GM12865 (cell line): ENCODE measurements around the gene GRK5.
"Not testable (repeated sequence)": the region's sequence is repeated elsewhere in the genome, so short reads cannot be mapped to it uniquely, and the experiment has no call there.

Experiments used
- DNase-seq: peaks from one replicate; pipeline ENCODE4 v3.0.0; 2010; ENCODE audit warnings: low read depth
- H3K4me3 ChIP-seq: 2 replicates; pipeline ENCODE4 v1.5.1; 2011; ENCODE audit warnings: mild to moderate bottlenecking, low read depth, low read length, control low read depth
- TF ChIP-seq, protein P1 (sequence below): IDR thresholded peaks from 2 replicates; pipeline ENCODE4 v1.5.1; 2011; ENCODE audit warnings: low read length, control low read depth, low read depth, inconsistent platforms; ENCODE audit not compliant: insufficient read depth; ENCODE audit errors: missing control alignments

Gene GRK5

DNA sequence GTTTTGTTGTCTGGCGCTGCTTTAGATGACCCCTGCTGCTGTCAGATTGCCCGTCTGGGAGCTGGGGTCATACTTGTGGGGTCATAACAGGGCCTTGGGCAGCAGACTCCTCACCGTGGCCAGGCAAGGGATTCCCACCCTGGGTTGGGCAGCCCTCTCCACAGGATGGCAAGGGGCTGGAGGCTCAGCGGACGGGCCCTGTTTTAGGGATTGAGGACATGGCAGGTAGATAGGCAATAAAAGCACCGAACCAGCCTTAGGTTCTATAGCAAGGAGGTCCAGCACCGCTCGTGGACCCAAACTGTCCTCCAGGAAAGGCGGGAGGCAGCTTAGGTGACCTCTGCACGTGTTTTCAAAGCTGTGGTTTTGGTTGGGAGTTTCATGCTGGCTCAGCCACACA, 60.0 kb downstream of the GRK5 start:
- no peak overlapping the region for H3K4me3 ChIP-seq
- TF ChIP-seq, protein P1, sequence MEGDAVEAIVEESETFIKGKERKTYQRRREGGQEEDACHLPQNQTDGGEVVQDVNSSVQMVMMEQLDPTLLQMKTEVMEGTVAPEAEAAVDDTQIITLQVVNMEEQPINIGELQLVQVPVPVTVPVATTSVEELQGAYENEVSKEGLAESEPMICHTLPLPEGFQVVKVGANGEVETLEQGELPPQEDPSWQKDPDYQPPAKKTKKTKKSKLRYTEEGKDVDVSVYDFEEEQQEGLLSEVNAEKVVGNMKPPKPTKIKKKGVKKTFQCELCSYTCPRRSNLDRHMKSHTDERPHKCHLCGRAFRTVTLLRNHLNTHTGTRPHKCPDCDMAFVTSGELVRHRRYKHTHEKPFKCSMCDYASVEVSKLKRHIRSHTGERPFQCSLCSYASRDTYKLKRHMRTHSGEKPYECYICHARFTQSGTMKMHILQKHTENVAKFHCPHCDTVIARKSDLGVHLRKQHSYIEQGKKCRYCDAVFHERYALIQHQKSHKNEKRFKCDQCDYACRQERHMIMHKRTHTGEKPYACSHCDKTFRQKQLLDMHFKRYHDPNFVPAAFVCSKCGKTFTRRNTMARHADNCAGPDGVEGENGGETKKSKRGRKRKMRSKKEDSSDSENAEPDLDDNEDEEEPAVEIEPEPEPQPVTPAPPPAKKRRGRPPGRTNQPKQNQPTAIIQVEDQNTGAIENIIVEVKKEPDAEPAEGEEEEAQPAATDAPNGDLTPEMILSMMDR = no peak
- DNase-seq = no peak

DNA sequence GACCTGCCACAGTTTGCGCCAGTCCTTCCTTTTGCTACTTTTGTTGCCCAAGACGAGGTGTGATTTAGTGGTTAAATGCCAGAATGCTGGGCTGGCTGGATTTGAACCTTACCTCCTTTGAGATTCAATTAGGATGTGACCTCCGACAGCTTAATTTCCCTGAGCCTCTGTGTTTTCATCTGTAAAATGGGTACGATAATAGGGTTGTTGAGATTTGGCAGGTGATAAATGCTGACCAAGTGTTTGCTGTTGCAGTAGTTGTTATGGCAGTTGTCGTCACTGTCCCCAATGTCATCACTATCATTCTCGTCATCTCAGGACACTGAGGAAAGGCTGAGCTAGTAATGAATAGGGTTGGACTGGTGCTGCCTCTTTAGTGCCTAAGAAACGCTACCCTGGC, 61.1 kb downstream of the GRK5 start:
- TF ChIP-seq, protein P1 = no peak
- no peak overlapping the region for H3K4me3 ChIP-seq
- DNase-seq = no peak

DNA sequence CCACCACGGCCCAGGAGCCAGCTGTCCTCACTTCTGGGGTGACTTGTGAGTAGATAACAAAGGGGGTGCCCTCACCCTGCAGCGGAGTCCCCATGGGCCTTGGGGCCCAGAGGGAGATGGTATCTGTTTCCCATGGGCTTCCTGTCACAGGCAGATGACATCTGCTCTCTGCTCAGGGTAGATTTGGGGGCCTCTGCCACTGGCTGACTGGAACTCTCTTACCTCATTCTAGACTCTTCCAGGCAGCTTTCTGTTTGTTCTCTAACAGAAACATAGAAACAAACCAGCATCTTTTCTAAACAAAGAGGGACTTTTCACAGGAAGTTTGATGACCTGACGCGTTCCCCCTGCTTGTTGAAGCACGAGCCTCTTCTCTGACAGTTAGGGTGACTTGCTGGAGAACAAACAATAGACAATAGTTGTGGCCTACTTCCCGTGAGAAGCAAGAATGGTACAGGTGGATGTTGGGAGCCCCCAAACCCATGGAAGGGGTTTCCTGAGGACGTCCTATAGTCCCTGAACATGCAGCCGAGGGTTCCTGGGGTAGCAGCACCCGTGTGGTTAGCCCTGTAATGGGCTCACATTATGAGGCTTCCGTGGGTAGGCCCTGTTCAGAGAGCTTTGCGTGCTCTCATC, 61.6 kb downstream of the GRK5 start:
- H3K4me3 ChIP-seq = no peak overlapping the region; the same call in 1 of the 2 replicates
- DNase-seq = peak; percentile 89
- TF ChIP-seq, protein P1 = no peak

DNA sequence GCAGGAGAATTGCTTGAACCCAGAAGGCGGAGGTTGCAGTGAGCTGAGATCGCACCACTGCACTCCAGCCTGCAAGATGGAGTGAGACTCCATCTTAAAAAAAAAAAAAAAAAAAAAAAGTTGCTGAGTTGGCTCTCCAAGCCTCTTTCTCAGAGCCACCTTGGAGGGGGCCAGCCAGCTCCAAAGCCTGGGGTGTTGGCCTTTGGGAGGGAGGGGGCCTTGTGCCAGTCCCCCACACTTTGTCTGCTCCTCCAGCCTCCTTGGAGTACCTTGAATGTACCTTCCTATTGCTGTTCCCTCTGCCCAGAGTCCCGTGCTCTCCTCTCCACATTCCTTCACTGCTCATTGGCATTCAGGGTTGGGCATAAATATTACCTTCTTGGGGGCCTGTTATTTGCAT, 62.4 kb downstream of the GRK5 start:
- TF ChIP-seq, protein P1 = no peak
- H3K4me3 ChIP-seq = no peak overlapping the region
- no peak for DNase-seq

DNA sequence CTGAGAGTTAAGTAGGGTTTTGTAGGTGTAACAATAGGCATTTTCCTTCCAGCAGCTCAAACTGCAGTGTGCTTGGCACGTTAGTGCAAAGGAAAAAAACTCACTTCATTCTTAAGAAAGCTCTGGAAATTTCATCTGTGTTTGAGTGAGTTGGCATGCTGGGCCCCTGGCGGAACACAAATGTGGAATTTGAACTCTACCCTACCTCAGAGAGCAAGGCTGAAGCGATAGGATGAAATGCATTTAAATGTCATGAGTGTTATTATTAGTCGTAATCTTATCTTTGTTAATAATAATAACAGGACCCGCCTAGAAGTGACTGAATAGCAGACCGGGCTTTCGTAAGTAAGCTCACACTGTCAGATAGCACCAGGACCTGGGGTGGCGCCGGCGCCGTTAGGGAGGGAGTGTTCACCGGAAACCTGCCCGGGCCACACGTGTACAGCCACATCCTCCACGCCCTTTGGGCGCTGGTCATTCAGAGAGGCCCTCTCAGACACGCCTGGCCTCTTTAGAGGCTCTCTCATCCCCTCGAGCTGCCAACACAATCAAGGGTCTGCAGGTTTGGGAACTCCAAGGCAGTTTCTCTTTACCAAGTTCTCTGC, 63.5 kb downstream of the GRK5 start:
- peak; percentile 90 for DNase-seq
- TF ChIP-seq, protein P1 = no peak
- H3K4me3 ChIP-seq = peak overlapping the region; percentile 5; the same call in 1 of the 2 replicates

DNA sequence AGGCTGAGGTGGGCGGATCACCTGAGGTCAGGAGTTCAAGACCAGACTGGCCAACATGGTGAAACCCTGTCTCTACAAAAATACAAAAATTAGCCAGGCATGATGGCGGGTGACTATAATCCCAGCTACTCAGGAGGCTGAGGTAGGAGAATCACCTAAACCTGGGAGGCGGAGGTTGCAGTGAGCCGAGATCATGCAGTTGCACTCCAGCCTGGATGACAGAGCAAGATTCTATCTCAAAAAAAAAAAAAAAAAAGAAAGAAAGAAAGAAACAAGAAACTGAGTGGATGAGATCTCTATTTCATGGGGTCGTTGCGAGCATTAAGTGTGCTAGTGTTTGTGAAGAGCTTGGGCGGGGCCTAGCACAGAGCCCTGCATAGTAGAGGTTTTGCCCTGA, 65.0 kb downstream of the GRK5 start:
- not testable (repeated sequence) for DNase-seq, H3K4me3 ChIP-seq

DNA sequence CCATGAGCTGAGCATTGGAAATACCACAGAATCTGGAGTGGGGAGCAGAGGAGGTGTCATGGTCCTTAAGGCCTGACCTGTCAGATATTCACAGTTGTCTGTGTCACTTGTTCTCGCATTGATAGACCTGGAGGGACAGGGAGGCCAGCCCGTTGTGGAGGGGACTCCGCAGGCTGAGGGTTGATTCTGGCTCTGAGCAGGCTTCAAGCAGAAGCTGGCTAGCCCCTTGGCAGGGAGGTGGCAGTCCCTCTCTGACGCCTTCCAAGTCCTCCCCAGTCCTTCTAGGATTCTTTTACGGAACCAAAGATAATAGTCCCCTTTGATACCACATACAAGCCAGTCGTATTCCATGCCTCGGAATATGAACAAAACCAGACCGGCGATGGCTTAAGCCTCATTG, 65.4 kb downstream of the GRK5 start:
- DNase-seq = no peak
- no peak overlapping the region for H3K4me3 ChIP-seq
- TF ChIP-seq, protein P1 = no peak
